K562 (cell line): ENCODE data around the gene STAM2. TPM values are rescaled to one million over a fixed set of nuclear protein-coding genes. Genes with fewer than 3 reads are reported as not detected.

Experiments
- BCL6 ChIP-seq: fragments of 250-450 bp; sonication (Bioruptor Pico); IDR thresholded peaks from 2 replicates; pipeline ENCODE4 v1.4.0; 2020
- EZH2 ChIP-seq: IDR thresholded peaks from 2 replicates; pipeline ENCODE4 v1.6.1; 2012; ENCODE audit warnings: low read depth, mild to moderate bottlenecking, inconsistent platforms, low read length, borderline replicate concordance
- FOS ChIP-seq: IDR thresholded peaks from 3 replicates; pipeline ENCODE4 v1.6.1; 2011; ENCODE audit not compliant: insufficient read length; ENCODE audit errors: extremely low read depth
- FOXP4 ChIP-seq: sonication (generic); formaldehyde crosslinking; IDR thresholded peaks from 2 replicates; pipeline ENCODE4 v1.8.0; 2022; ENCODE audit warnings: mild to moderate bottlenecking, missing genetic modification reagents, borderline replicate concordance
- HDAC8 ChIP-seq: fragments of 450-650 bp; IDR thresholded peaks from 2 replicates; pipeline ENCODE4 v1.6.1; 2016; ENCODE audit warnings: mild to moderate bottlenecking, missing genetic modification characterization, moderate library complexity, missing compliant biosample characterization
- MAFF ChIP-seq: IDR thresholded peaks from 2 replicates; pipeline ENCODE4 v1.6.1; 2012; ENCODE audit warnings: low read length, improper control_type of control experiment
- NFYB ChIP-seq: IDR thresholded peaks from 2 replicates; pipeline ENCODE4 v1.6.1; 2011; ENCODE audit warnings: mild to moderate bottlenecking, moderate library complexity; ENCODE audit not compliant: insufficient read length; ENCODE audit errors: extremely low read depth
- PCBP2 ChIP-seq: fragments of 200-400 bp; formaldehyde crosslinking; IDR thresholded peaks from 2 replicates; pipeline ENCODE4 v1.6.1; 2018; ENCODE audit warnings: low read length, low read depth, mild to moderate bottlenecking, moderate library complexity; ENCODE audit not compliant: poor library complexity, severe bottlenecking
- PRDM10 ChIP-seq: fragments of 450-650 bp; IDR thresholded peaks from 2 replicates; pipeline ENCODE4 v1.6.1; 2018; ENCODE audit not compliant: partially characterized antibody
- PRPF4 ChIP-seq: fragments of 200-400 bp; formaldehyde crosslinking; IDR thresholded peaks from one replicate; pipeline ENCODE4 v1.6.1; 2017; ENCODE audit warnings: low read length, low read depth, mild to moderate bottlenecking; ENCODE audit not compliant: insufficient read depth, poor library complexity, severe bottlenecking
- PTRF ChIP-seq: fragments of 450-650 bp; IDR thresholded peaks from 2 replicates; pipeline ENCODE4 v1.6.1; 2016; ENCODE audit warnings: mild to moderate bottlenecking, missing genetic modification characterization, missing compliant biosample characterization
- RBM39 ChIP-seq: fragments of 200-400 bp; formaldehyde crosslinking; optimal IDR thresholded peaks from 2 replicates; pipeline ENCODE3; 2018; ENCODE audit warnings: low read depth, low read length
- RNF2 ChIP-seq: sonication (generic); IDR thresholded peaks from 2 replicates; pipeline ENCODE4 v1.6.1; 2016
- SLC30A9 ChIP-seq: fragments of 250-450 bp; sonication (Bioruptor Pico); IDR thresholded peaks from 2 replicates; pipeline ENCODE4 v1.8.0; 2022; ENCODE audit warnings: mild to moderate bottlenecking, moderate library complexity
- SRSF9 ChIP-seq: fragments of 200-400 bp; formaldehyde crosslinking; IDR thresholded peaks from 2 replicates; pipeline ENCODE4 v1.6.1; 2017; ENCODE audit warnings: low read depth, low read length, borderline replicate concordance
- TRIM24 ChIP-seq, 2 experiments: fragments of 450-650 bp; IDR thresholded peaks; 2 replicates each; pipeline ENCODE4 v1.6.1; 2016
- ZBTB34 ChIP-seq: fragments of 250-450 bp; sonication (Bioruptor Pico); IDR thresholded peaks from 2 replicates; pipeline ENCODE4 v1.8.0; 2021; ENCODE audit warnings: mild to moderate bottlenecking, moderate library complexity
- ZNF217 ChIP-seq: sonication (generic); formaldehyde crosslinking; IDR thresholded peaks from 2 replicates; pipeline ENCODE4 v1.8.0; 2022; ENCODE audit warnings: mild to moderate bottlenecking, missing genetic modification reagents
- ZNF280A ChIP-seq: fragments of 450-650 bp; IDR thresholded peaks from 2 replicates; pipeline ENCODE4 v1.6.1; 2018; ENCODE audit warnings: mild to moderate bottlenecking, low read depth; ENCODE audit not compliant: partially characterized antibody
- ZSCAN29 ChIP-seq: fragments of 450-650 bp; IDR thresholded peaks from 2 replicates; pipeline ENCODE4 v1.6.1; 2017
- polyA plus RNA-seq, 8 experiments: library from polyadenylated mRNA; depleted of rRNA in 4 of 8; stranded (reverse) in 5 of 8; unstranded in 3 of 8; fragments of >200 nt; fragmentation: Nextera tagmentation in 2 of 8; fragmentation: Illumina TruSeq in 1 of 8; extraction: Ambion mirVana in 2 of 8; extraction: Trizol in 1 of 8; gene quantifications; 2 replicates each; pipeline versions ENCODE4 v1.2.1 to v1.2.3, GENCODE V29; 2011 to 2014; ENCODE audit warnings: inconsistent platforms in 1 of 8, missing spikeins in 1 of 8
- total RNA-seq, 7 experiments: library from RNA; depleted of rRNA in 6 of 7; stranded (reverse); fragments of >200 nt in 6 of 7; fragmentation: Illumina TruSeq in 2 of 7; extraction: Trizol in 2 of 7; gene quantifications; 2 replicates each; pipeline versions ENCODE4 v1.2.1 to v1.2.3, GENCODE V29; 2011 to 2021; ENCODE audit warnings: low replicate concordance in 1 of 7

Gene STAM2
- total and polyA plus RNA-seq, 9 of the 15 experiments (the other 6 are each of a cell fraction or from before 2014, with no cell fraction given): 4.5 to 13.9 (median 8.7) TPM

GRCh38 chr2:152175368-152176112 is at the start of gene STAM2 (continued):
- no peak for TF ChIP-seq ZNF217 (CRISPR knock-in tag)
- peak; percentile 67; the same call in 1 of the 2 replicates for TF ChIP-seq HDAC8
- TF ChIP-seq PRDM10: no peak
- TF ChIP-seq PRPF4: no peak
- TF ChIP-seq PTRF (tag): no peak
- no peak for TF ChIP-seq RBM39
- TF ChIP-seq ZBTB34 (CRISPR knock-in tag): no peak
- no peak for TF ChIP-seq ZNF280A
- TF ChIP-seq RNF2: peak; percentile 45; the same call in 1 of the 2 replicates
- no peak for TF ChIP-seq NFYB
- TF ChIP-seq ZSCAN29: 0 out of 2 replicates have a peak, but pooled peaks have one; percentile 34
- peak; percentile 41 to 59; a peak in 3 of 4 replicates for TF ChIP-seq TRIM24 (IDR thresholded peaks at IDR 0.05)
- TF ChIP-seq FOS: no peak
- TF ChIP-seq FOXP4 (CRISPR knock-in tag): 0 out of 2 replicates have a peak, but pooled peaks have one; percentile 24
- no peak for TF ChIP-seq BCL6 (CRISPR knock-in tag)
- TF ChIP-seq MAFF: no peak
- TF ChIP-seq EZH2: no peak
- no peak for TF ChIP-seq PCBP2
- no peak for TF ChIP-seq SRSF9
- no peak for TF ChIP-seq SLC30A9 (CRISPR knock-in tag)
